ENCODE results near the gene PTTG1. TPM values are rescaled to one million over a fixed set of nuclear protein-coding genes. Genes with fewer than 3 reads are reported as not detected.

Gene PTTG1
- total and polyA plus RNA-seq, 9 of the 15 experiments (the other 6 are each of a cell fraction or from before 2014, with no cell fraction given) = 193 to 1,088 (median 349) TPM

DNA sequence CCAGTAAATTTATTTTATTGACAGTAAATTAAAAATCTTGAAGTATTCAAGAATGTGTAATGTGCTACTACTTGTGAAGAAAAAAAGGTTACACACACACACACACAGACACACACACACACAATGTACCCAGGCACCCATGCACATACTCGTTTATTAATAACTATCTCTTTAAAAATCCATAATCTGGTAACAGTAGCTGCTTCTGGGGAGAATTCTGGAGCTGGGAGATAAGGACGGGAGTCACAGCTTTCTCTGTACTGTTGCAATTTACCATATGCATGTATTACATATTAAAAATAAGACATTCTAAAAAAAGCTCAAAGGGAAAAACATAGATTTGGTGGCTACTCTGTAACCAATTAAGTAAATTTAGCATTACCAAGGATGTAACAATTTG, 43.3 kb upstream of the PTTG1 start (continued):
- TF ChIP-seq, protein P1, sequence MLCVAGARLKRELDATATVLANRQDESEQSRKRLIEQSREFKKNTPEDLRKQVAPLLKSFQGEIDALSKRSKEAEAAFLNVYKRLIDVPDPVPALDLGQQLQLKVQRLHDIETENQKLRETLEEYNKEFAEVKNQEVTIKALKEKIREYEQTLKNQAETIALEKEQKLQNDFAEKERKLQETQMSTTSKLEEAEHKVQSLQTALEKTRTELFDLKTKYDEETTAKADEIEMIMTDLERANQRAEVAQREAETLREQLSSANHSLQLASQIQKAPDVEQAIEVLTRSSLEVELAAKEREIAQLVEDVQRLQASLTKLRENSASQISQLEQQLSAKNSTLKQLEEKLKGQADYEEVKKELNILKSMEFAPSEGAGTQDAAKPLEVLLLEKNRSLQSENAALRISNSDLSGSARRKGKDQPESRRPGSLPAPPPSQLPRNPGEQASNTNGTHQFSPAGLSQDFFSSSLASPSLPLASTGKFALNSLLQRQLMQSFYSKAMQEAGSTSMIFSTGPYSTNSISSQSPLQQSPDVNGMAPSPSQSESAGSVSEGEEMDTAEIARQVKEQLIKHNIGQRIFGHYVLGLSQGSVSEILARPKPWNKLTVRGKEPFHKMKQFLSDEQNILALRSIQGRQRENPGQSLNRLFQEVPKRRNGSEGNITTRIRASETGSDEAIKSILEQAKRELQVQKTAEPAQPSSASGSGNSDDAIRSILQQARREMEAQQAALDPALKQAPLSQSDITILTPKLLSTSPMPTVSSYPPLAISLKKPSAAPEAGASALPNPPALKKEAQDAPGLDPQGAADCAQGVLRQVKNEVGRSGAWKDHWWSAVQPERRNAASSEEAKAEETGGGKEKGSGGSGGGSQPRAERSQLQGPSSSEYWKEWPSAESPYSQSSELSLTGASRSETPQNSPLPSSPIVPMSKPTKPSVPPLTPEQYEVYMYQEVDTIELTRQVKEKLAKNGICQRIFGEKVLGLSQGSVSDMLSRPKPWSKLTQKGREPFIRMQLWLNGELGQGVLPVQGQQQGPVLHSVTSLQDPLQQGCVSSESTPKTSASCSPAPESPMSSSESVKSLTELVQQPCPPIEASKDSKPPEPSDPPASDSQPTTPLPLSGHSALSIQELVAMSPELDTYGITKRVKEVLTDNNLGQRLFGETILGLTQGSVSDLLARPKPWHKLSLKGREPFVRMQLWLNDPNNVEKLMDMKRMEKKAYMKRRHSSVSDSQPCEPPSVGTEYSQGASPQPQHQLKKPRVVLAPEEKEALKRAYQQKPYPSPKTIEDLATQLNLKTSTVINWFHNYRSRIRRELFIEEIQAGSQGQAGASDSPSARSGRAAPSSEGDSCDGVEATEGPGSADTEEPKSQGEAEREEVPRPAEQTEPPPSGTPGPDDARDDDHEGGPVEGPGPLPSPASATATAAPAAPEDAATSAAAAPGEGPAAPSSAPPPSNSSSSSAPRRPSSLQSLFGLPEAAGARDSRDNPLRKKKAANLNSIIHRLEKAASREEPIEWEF (CRISPR knock-in tag; IDR thresholded peaks at IDR 0.05) = no peak
- TF ChIP-seq EWSR1 (IDR thresholded peaks at IDR 0.05; ENCODE audit: borderline replicate concordance, low read depth, partially characterized antibody) = no peak
- TF ChIP-seq, protein P2, sequence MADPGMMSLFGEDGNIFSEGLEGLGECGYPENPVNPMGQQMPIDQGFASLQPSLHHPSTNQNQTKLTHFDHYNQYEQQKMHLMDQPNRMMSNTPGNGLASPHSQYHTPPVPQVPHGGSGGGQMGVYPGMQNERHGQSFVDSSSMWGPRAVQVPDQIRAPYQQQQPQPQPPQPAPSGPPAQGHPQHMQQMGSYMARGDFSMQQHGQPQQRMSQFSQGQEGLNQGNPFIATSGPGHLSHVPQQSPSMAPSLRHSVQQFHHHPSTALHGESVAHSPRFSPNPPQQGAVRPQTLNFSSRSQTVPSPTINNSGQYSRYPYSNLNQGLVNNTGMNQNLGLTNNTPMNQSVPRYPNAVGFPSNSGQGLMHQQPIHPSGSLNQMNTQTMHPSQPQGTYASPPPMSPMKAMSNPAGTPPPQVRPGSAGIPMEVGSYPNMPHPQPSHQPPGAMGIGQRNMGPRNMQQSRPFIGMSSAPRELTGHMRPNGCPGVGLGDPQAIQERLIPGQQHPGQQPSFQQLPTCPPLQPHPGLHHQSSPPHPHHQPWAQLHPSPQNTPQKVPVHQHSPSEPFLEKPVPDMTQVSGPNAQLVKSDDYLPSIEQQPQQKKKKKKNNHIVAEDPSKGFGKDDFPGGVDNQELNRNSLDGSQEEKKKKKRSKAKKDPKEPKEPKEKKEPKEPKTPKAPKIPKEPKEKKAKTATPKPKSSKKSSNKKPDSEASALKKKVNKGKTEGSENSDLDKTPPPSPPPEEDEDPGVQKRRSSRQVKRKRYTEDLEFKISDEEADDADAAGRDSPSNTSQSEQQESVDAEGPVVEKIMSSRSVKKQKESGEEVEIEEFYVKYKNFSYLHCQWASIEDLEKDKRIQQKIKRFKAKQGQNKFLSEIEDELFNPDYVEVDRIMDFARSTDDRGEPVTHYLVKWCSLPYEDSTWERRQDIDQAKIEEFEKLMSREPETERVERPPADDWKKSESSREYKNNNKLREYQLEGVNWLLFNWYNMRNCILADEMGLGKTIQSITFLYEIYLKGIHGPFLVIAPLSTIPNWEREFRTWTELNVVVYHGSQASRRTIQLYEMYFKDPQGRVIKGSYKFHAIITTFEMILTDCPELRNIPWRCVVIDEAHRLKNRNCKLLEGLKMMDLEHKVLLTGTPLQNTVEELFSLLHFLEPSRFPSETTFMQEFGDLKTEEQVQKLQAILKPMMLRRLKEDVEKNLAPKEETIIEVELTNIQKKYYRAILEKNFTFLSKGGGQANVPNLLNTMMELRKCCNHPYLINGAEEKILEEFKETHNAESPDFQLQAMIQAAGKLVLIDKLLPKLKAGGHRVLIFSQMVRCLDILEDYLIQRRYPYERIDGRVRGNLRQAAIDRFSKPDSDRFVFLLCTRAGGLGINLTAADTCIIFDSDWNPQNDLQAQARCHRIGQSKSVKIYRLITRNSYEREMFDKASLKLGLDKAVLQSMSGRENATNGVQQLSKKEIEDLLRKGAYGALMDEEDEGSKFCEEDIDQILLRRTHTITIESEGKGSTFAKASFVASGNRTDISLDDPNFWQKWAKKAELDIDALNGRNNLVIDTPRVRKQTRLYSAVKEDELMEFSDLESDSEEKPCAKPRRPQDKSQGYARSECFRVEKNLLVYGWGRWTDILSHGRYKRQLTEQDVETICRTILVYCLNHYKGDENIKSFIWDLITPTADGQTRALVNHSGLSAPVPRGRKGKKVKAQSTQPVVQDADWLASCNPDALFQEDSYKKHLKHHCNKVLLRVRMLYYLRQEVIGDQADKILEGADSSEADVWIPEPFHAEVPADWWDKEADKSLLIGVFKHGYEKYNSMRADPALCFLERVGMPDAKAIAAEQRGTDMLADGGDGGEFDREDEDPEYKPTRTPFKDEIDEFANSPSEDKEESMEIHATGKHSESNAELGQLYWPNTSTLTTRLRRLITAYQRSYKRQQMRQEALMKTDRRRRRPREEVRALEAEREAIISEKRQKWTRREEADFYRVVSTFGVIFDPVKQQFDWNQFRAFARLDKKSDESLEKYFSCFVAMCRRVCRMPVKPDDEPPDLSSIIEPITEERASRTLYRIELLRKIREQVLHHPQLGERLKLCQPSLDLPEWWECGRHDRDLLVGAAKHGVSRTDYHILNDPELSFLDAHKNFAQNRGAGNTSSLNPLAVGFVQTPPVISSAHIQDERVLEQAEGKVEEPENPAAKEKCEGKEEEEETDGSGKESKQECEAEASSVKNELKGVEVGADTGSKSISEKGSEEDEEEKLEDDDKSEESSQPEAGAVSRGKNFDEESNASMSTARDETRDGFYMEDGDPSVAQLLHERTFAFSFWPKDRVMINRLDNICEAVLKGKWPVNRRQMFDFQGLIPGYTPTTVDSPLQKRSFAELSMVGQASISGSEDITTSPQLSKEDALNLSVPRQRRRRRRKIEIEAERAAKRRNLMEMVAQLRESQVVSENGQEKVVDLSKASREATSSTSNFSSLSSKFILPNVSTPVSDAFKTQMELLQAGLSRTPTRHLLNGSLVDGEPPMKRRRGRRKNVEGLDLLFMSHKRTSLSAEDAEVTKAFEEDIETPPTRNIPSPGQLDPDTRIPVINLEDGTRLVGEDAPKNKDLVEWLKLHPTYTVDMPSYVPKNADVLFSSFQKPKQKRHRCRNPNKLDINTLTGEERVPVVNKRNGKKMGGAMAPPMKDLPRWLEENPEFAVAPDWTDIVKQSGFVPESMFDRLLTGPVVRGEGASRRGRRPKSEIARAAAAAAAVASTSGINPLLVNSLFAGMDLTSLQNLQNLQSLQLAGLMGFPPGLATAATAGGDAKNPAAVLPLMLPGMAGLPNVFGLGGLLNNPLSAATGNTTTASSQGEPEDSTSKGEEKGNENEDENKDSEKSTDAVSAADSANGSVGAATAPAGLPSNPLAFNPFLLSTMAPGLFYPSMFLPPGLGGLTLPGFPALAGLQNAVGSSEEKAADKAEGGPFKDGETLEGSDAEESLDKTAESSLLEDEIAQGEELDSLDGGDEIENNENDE (IDR thresholded peaks at IDR 0.05; ENCODE audit: low read depth, low read length) = no peak

All from K562 (cell line).